Limb (tissue), 2 donors: ENCODE data around the gene C1orf210.

Experiments
- DNase-seq, 2 donors: peaks; one replicate each; pipeline ENCODE4 v3.0.0-alpha.2; 2016; ENCODE audit errors: extremely low spot score in 2 of 2

C1orf210 gene

DNA sequence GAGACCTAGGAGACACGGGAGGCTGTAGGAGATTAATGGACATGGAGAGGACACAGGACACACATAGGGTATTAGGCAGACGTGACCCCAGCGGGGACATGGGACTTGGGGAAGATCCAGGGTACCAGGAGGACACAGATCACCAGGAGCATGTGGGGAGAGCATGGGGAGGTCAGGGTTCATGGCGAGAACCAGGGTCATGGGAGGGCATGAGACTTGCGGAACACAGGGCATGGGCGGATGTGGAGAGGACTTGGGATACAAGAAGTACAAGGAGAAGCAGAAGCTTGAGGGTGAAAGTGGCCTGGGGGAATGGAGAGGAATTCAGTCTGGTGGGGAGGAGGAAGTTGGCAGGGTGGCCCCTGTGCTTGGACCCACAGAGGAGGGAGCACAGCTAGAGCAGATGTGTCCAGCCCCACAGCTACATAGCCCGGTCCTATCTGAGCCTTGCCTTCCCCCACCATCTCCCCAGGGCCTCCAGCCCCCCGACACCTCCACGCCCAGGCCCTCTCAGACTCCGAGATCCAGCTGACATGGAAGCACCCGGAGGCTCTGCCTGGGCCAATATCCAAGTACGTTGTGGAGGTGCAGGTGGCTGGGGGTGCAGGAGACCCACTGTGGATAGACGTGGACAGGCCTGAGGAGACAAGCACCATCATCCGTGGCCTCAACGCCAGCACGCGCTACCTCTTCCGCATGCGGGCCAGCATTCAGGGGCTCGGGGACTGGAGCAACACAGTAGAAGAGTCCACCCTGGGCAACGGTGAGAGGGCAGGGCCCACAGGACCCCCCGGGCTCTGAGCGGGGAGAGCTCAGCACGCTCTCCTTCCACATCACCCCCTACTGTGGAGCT, 27.5 kb upstream of the C1orf210 start:
- DNase-seq: no peak

DNA sequence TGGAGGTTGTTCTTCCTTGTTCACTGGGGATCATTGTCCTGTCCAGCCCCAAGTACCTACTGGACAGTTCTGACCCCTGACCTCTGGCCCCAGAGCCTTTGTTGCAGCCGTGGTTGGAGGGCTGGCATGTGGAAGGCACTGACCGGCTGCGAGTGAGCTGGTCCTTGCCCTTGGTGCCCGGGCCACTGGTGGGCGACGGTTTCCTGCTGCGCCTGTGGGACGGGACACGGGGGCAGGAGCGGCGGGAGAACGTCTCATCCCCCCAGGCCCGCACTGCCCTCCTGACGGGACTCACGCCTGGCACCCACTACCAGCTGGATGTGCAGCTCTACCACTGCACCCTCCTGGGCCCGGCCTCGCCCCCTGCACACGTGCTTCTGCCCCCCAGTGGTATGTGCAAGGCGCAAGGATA, 26.8 kb upstream of the C1orf210 start:
- no peak for DNase-seq

DNA sequence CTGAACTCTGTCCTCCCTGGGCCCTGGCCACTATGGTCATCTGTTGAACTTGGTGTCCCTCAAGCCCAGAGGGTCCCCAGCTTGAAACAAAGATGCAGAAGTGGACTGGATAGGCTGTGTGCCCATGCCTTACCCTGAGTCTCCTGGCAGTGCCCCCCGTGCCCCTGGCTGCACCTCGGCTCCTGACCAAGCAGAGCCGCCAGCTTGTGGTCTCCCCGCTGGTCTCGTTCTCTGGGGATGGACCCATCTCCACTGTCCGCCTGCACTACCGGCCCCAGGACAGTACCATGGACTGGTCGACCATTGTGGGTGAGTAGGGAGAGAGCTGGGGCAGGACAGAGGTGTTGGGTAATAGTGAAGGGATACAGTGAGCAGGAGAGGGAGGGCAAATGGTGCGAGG, 26.1 kb upstream of the C1orf210 start:
- no peak for DNase-seq

GRCh38 chr1:43309405-43310025, 24.1 kb upstream of the C1orf210 start:
- DNase-seq: no peak

DNA sequence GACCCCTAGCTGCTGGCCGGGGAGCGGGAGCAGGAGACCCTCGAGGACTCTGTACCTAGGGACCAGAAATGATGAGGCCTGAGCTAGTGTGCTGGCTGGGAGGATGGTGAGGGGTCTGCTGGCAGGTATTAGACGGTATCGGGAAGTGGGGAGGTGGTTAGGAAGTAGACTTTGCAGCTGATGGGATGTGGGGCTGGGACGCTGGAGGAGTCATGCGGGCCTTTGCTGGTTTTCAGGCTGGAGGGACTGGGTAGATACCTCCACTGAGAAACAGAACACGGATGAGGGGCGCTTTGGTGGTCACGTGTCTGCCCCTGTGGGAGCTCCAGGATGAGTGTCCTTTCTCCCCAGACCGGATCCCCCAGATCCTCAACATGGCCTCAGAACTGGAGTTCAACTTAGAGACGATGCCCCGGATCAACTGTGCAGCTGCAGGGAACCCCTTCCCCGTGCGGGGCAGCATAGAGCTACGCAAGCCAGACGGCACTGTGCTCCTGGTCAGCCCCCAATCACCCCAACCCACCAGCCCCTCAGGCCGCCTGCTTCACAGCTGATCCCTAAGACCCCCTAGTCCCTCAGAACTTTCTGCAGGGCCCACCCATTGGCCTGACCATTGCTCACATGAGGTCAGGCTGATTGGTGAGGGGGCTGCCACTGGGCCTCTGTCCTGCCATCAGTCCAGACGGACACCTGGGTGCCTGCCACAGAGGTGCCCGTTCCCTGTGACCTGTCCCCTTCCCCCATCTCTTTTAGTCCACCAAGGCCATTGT, 23.4 kb upstream of the C1orf210 start:
- no peak for DNase-seq

- DNase-seq: no peak
Measured at GRCh38 chr1:43307458-43308158, 22.2 kb upstream of the C1orf210 start.

- no peak for DNase-seq
Measured at GRCh38 chr1:43306688-43307457, 21.5 kb upstream of the C1orf210 start.

- DNase-seq: no peak
Measured at GRCh38 chr1:43305926-43306687, 20.7 kb upstream of the C1orf210 start.

- no peak for DNase-seq
Measured at GRCh38 chr1:43305461-43305860, 20.1 kb upstream of the C1orf210 start.

DNA sequence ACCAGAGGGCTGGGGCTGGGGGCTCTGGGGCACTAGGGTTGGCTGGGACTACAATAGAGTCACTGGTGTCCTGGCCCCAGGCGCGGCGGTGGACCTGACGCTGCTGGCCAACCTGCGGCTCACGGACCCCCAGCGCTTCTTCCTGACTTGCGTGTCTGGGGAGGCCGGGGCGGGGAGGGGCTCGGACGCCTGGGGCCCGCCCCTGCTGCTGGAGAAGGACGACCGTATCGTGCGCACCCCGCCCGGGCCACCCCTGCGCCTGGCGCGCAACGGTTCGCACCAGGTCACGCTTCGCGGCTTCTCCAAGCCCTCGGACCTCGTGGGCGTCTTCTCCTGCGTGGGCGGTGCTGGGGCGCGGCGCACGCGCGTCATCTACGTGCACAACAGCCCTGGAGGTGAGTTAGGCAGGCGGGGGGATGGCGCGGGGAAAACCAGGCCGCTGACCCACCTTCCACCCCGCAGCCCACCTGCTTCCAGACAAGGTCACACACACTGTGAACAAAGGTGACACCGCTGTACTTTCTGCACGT, 19.5 kb upstream of the C1orf210 start:
- DNase-seq: no peak

DNA sequence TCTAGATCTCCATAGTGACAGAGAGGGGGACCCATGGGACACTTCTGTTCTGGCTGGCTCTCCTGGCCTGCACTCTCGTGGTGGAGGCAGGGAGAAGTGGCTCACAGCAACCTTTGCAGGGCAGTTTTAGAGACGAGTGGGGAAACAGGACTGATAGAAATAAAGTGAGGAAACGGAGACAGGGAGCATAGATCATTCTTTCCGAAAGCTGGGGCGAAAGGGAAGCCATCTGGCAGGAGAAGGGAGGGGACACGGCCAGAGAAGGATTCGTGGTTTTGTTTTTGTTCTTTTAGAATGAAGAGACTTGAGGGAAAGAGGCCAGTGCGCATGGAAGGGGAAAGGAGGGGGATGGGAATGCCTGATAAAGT, 18.9 kb upstream of the C1orf210 start:
- DNase-seq: no peak

DNA sequence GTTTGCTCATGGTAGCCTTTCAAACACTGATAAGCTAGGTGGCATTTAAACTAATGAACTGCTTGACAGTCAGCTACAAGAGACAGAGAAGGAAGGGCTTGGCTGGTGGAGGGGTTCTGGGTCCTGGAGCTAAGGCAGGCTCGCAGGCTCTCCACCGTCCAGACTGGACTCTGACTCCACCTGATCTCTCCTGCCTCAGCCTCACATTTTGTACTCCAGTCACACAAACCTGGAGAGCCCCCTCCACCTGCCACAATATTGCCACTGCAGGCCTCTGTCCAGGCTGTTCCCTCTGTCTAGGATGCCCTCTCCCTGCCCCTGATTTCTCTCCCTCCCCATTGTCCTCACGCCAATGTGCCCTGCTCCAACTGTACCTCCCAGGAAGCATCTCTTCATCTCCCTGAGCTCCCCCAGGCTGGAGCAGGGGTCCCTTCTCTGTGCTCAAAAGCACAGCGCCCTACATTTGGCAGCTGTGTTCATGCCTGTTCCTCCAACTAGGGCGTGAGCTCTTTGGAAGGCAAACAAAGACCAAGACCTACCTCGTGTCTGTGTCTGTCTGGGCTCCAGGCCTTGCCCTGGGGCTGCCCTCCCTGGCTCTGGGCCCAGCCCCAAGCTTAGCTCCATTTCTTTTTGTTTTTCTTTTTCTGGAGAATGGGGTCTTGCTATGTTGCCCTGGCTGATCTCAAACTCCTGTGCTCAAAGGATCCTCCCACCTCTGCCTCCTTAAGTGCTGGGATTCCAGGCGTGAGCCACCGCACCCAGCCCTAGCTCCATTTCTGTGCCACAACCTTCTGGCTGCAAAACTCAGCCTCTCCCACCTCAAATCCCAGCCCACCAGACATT, 18.3 kb upstream of the C1orf210 start:
- no peak for DNase-seq

DNA sequence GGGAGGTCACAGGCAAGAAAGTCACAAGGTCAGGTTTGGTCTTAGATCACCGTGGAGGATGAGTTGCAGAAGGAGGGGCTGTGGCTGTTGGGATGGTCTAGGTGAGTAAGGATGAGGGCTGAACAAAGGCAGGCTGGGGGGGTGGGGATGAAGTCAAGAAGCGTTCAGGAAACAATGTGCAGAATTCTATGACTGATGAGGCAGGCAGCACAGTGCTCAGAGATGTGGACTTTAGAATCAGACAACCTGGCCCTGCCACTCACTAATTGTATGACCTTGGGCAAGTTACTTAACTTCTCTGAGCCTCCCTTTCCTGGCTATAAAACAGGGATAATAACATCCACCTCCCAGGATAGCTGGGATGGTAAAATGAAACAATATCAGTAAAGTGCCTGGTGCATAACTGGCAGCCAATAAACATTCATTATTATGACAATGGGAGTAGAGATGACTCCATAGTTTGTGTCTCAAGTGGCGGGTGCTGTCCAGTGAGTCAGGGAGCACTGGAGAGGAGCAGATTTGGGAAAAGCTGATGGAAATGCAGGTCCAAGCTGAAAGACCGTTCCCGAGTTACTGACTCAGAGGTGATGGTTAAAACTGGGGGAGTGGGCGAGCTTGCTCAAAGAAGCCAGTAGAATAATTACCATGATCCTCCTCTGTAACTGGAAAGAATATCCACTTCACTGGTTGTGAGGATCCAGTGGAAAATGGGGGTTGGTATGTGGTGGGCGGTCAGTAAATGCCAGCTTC, 17.5 kb upstream of the C1orf210 start:
- no peak for DNase-seq

DNA sequence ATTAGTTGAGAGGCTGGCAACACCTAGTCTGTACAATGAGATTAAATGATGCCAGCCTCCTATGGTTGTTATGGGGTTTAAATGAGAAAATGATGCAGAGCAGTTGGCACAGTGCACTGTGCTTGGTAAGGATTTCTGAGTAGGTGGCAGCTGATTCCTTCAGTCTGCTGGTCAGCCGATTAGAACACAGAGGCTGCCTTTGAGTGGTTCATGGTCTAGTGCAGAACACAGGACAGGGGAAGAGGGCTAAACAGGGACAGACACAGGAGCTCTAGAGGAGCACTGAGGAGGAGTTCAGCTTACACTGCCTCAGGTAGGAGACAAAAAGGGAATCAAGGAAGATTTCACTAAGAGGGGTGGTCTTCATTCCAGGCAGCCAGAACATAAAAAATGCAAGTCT, 16.8 kb upstream of the C1orf210 start:
- no peak for DNase-seq

- no peak for DNase-seq
Measured at GRCh38 chr1:43300378-43301094, 15.2 kb upstream of the C1orf210 start, which contains the start of gene TIE1. TSS of gene TIE1 (plus strand) at chr1:43300982. CDS start at chr1:43301072, 90 bp downstream.

DNA sequence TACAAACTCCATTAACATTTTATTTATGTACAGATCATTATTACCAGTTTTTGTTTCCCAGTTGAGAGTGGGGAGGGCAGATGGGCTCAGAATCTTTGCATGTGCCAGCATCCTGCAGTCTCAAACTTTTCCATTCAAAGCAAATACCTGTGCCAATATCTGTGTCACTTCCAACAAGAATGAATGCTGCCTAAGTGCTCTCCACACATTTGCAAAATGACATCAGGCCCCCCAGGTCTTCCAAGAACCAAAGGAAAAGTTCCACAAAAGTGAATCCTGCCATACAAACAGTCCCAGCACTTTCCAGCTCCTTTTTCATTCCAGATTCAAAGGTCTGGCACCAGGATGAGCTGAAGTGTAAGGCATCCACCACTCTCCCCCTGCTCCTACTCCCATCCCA, 13.7 kb upstream of the C1orf210 start:
- no peak for DNase-seq

DNA sequence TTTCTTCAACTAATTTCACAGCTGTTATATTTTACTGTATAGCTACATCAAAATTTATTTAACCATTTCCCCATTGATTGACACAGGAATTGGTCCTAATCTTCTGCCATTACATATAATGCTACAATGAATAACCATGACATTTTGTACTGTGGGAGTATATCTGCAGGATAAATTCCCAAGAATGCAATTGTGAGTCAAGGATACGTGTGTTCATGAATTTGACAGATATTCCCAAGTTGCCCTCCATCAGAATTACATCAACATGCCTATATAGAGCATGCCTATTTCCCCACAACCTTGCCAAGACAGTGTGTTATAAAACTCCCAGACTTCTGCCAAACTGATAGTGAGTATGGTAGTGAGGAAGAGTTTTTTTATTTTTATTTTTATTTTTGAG, 12.7 kb upstream of the C1orf210 start:
- no peak for DNase-seq

DNA sequence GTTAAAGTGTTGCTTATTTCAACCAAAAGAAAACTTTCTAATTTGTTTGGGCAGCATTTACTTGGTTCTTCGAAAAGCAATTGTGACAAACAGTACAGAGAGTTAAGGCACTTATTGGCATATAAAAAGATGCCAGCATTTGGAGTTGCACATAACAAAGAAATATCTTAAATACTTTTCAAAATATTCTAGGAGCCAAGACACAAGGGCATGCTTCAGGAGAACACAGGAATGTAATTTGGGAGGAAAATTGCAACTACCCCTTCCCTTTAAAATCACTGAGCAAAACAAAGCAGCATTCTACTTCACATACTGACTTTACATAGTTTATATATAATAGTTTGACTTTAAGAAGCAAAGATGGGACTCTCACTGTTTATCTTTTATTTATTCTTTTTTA, 10.8 kb upstream of the C1orf210 start:
- no peak for DNase-seq
